Measurements from ENCODE around the gene GARIN6. TPM values are rescaled to one million over a fixed set of nuclear protein-coding genes. Genes with fewer than 3 reads are reported as not detected.

GARIN6 gene
- total RNA-seq, 1 experiment from 2014 or later, result not detected

GRCh38 chr12:99609455-99610181 is 37.9 kb upstream of the GARIN6 start:
- BruUV-seq (replicated peaks), result no TSS peak
- no peaks in the 10 kb centered on the region for H3F3A ChIP-seq (ENCODE audit: insufficient read depth, low read depth)
- H2AFZ ChIP-seq, result no peak overlapping the region
- CTCF ChIA-PET, result no interaction called here
- H3K4me1 ChIP-seq (replicated peaks; ENCODE audit: insufficient read depth), result no peaks in the 10 kb centered on the region
- H3K36me3 ChIP-seq (ENCODE audit: low read depth), result no peaks in the 10 kb centered on the region
- no peak overlapping the region for H3K4me3 ChIP-seq
- no peak overlapping the region for H3K27ac ChIP-seq
- H3K9me3 ChIP-seq (ENCODE audit: insufficient read depth, low read depth), result no peaks in the 10 kb centered on the region; the same call in 1 of the 2 replicates
- no peaks in the 10 kb centered on the region for H3K27me3 ChIP-seq (ENCODE audit: insufficient read depth, low read depth)
- 0 out of 2 replicates have a peak, but pooled peaks cover 4% of the 10 kb centered on the region for H3K9me2 ChIP-seq (ENCODE audit: insufficient read depth)
- H4K20me1 ChIP-seq (ENCODE audit: insufficient read depth), result no peaks in the 10 kb centered on the region
- no peaks in the 10 kb centered on the region for H3K79me2 ChIP-seq (ENCODE audit: low read depth)
- TF ChIP-seq EZH2 (IDR thresholded peaks at IDR 0.05; ENCODE audit: low read depth) (no peak), CTCF (conservative IDR thresholded peaks at IDR 0.05) (no peak)
- no peak for DNase-seq
- no peak overlapping the region for H3K4me2 ChIP-seq
- intact Hi-C loops (cut with micrococcal nuclease; ENCODE audit: unreplicated experiment), result no loop called here
- POLR2A ChIA-PET (ENCODE audit: unreplicated experiment), result no interaction called here

GRCh38 chr12:99611117-99611516 is 36.4 kb upstream of the GARIN6 start:
- H3K4me1 ChIP-seq (replicated peaks; ENCODE audit: insufficient read depth), result no peaks in the 10 kb centered on the region
- H3K4me3 ChIP-seq, result no peak overlapping the region
- TF ChIP-seq CTCF (conservative IDR thresholded peaks at IDR 0.05) (no peak), EZH2 (IDR thresholded peaks at IDR 0.05; ENCODE audit: low read depth) (no peak)
- no peaks in the 10 kb centered on the region for H3K79me2 ChIP-seq (ENCODE audit: low read depth)
- H3K36me3 ChIP-seq (ENCODE audit: low read depth), result no peaks in the 10 kb centered on the region
- BruUV-seq (replicated peaks), result no TSS peak
- no peak overlapping the region for H3K4me2 ChIP-seq
- no peaks in the 10 kb centered on the region for H3F3A ChIP-seq (ENCODE audit: insufficient read depth, low read depth)
- no peaks in the 10 kb centered on the region; the same call in 1 of the 2 replicates for H3K9me3 ChIP-seq (ENCODE audit: insufficient read depth, low read depth)
- no peaks in the 10 kb centered on the region for H4K20me1 ChIP-seq (ENCODE audit: insufficient read depth)
- H3K27me3 ChIP-seq (ENCODE audit: insufficient read depth, low read depth), result no peaks in the 10 kb centered on the region
- H3K27ac ChIP-seq, result no peak overlapping the region
- POLR2A ChIA-PET (ENCODE audit: unreplicated experiment), result no interaction called here
- CTCF ChIA-PET, result no interaction called here
- peaks cover 4% of the 10 kb centered on the region; the same call in 1 of the 2 replicates for H3K9me2 ChIP-seq (ENCODE audit: insufficient read depth)
- intact Hi-C loops (cut with micrococcal nuclease; ENCODE audit: unreplicated experiment), result no loop called here
- DNase-seq, result no peak
- no peak overlapping the region for H2AFZ ChIP-seq

- ChIA-PET POLR2A (ENCODE audit: unreplicated experiment) (no interaction called here), CTCF (no interaction called here)
- Histone ChIP-seq H3K4me1 (replicated peaks; ENCODE audit: insufficient read depth) (no peaks in the 10 kb centered on the region), H3K4me3 (no peak overlapping the region), H3K9me2 (ENCODE audit: insufficient read depth) (peaks cover 4% of the 10 kb centered on the region; the same call in 1 of the 2 replicates), H2AFZ (no peak overlapping the region), H3K4me2 (no peak overlapping the region), H3K79me2 (ENCODE audit: low read depth) (no peaks in the 10 kb centered on the region), H3K36me3 (ENCODE audit: low read depth) (no peaks in the 10 kb centered on the region), H3K27ac (no peak overlapping the region), H4K20me1 (ENCODE audit: insufficient read depth) (no peaks in the 10 kb centered on the region), H3K27me3 (ENCODE audit: insufficient read depth, low read depth) (no peaks in the 10 kb centered on the region), H3K9me3 (ENCODE audit: insufficient read depth, low read depth) (no peaks in the 10 kb centered on the region; the same call in 1 of the 2 replicates), H3F3A (ENCODE audit: insufficient read depth, low read depth) (no peaks in the 10 kb centered on the region)
- intact Hi-C loops (cut with micrococcal nuclease; ENCODE audit: unreplicated experiment), result no loop called here
- no peak for DNase-seq
- TF ChIP-seq EZH2 (IDR thresholded peaks at IDR 0.05; ENCODE audit: low read depth), result no peak
- TF ChIP-seq CTCF (conservative IDR thresholded peaks at IDR 0.05), result no peak
- BruUV-seq (replicated peaks), result no TSS peak
Measured at GRCh38 chr12:99611599-99611998, 36.0 kb upstream of the GARIN6 start.

All from PC-9 (cell line).